CD4-positive, alpha-beta T cell treated with Interleukin-15 for 1 hour (primary cell): ENCODE measurements around the gene APOL2.
"Not testable (repeated sequence)": the region's sequence is repeated elsewhere in the genome, so short reads cannot be mapped to it uniquely, and the experiment has no call there.

Experiments used
- DNase-seq: peaks from one replicate; pipeline ENCODE4 v3.0.0-alpha.2; 2020

Gene APOL2

GRCh38 chr22:36261675-36262074, 22.3 kb upstream of the APOL2 start:
- not testable (repeated sequence) for DNase-seq

GRCh38 chr22:36259615-36260300, 20.4 kb upstream of the APOL2 start:
- no peak for DNase-seq

- no peak for DNase-seq
Measured at GRCh38 chr22:36258701-36259614, 19.6 kb upstream of the APOL2 start.

- DNase-seq: no peak
Measured at GRCh38 chr22:36257948-36258670, 18.8 kb upstream of the APOL2 start.

- no peak for DNase-seq
Measured at GRCh38 chr22:36257308-36257707, 18.0 kb upstream of the APOL2 start.

GRCh38 chr22:36256478-36256877, 17.2 kb upstream of the APOL2 start:
- no peak for DNase-seq

GRCh38 chr22:36255572-36255971, 16.2 kb upstream of the APOL2 start:
- DNase-seq: not testable (repeated sequence)

GRCh38 chr22:36253523-36254490, 14.5 kb upstream of the APOL2 start:
- DNase-seq: no peak

GRCh38 chr22:36252754-36253522, 13.6 kb upstream of the APOL2 start, which contains the start of gene APOL1:
Gene APOL1 (plus strand): TSS chr22:36253133. CDS start chr22:36254956, 1,823 bp downstream.
- peak; percentile 46 for DNase-seq

GRCh38 chr22:36251979-36252608, 12.8 kb upstream of the APOL2 start:
- DNase-seq: not testable (repeated sequence)

- DNase-seq: not testable (repeated sequence)
Measured at GRCh38 chr22:36250292-36250960, 11.1 kb upstream of the APOL2 start.

GRCh38 chr22:36249160-36249559, 9.8 kb upstream of the APOL2 start:
- no peak for DNase-seq

GRCh38 chr22:36247955-36248354, 8.6 kb upstream of the APOL2 start:
- no peak for DNase-seq

- DNase-seq: no peak
Measured at GRCh38 chr22:36246718-36247117, 7.4 kb upstream of the APOL2 start.

GRCh38 chr22:36245805-36246356, 6.6 kb upstream of the APOL2 start:
- DNase-seq: no peak

GRCh38 chr22:36244522-36245391, 5.4 kb upstream of the APOL2 start:
- DNase-seq: no peak

GRCh38 chr22:36243986-36244385, 4.7 kb upstream of the APOL2 start:
- DNase-seq: no peak

- no peak for DNase-seq
Measured at GRCh38 chr22:36239150-36239400, 252 bp downstream of the APOL2 start.
